Measurements from ENCODE around the gene LLCFC1.
"Not testable (repeated sequence)": the region's sequence is repeated elsewhere in the genome, so short reads cannot be mapped to it uniquely, and the experiment has no call there.

Gene LLCFC1

DNA sequence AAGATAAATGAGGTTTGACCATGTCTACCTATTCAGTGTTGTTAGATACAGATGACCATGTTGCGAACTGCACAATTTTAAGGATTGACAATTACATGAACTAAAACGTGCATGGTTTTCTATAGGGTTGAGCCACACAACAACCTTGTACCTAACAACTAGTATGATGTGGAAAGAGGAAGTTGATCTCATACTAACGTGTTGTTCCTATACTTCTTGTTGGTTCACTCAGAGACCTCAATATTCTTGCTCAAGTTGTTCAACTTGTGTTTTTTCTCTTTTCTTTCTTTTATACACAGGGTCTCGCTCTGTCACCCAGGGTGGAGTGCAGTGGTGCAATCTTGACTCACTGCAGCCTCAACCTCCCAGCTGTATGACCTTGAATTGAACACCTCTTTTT, 28.9 kb downstream of the LLCFC1 start:
- DNase-seq (ENCODE audit: extremely low read depth, insufficient read length) = no peak
- TF ChIP-seq, protein P1, sequence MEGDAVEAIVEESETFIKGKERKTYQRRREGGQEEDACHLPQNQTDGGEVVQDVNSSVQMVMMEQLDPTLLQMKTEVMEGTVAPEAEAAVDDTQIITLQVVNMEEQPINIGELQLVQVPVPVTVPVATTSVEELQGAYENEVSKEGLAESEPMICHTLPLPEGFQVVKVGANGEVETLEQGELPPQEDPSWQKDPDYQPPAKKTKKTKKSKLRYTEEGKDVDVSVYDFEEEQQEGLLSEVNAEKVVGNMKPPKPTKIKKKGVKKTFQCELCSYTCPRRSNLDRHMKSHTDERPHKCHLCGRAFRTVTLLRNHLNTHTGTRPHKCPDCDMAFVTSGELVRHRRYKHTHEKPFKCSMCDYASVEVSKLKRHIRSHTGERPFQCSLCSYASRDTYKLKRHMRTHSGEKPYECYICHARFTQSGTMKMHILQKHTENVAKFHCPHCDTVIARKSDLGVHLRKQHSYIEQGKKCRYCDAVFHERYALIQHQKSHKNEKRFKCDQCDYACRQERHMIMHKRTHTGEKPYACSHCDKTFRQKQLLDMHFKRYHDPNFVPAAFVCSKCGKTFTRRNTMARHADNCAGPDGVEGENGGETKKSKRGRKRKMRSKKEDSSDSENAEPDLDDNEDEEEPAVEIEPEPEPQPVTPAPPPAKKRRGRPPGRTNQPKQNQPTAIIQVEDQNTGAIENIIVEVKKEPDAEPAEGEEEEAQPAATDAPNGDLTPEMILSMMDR (IDR thresholded peaks at IDR 0.05; ENCODE audit: insufficient read depth, low read length, poor library complexity, severe bottlenecking) = no peak
- no peaks in the 10 kb centered on the region for H3K27me3 ChIP-seq (replicated peaks; ENCODE audit: control insufficient read depth, insufficient read depth, low read length)
- no peak overlapping the region for H3K4me3 ChIP-seq (replicated peaks; ENCODE audit: low read depth, low read length)
- no peaks in the 10 kb centered on the region for H3K36me3 ChIP-seq (ENCODE audit: control insufficient read depth, insufficient read depth, low read length)

- H3K27me3 ChIP-seq (replicated peaks; ENCODE audit: control insufficient read depth, insufficient read depth, low read length) = no peaks in the 10 kb centered on the region
- no peak overlapping the region for H3K4me3 ChIP-seq (replicated peaks; ENCODE audit: low read depth, low read length)
- no peak for DNase-seq (ENCODE audit: extremely low read depth, insufficient read length)
- no peaks in the 10 kb centered on the region for H3K36me3 ChIP-seq (ENCODE audit: control insufficient read depth, insufficient read depth, low read length)
- TF ChIP-seq, protein P1 (IDR thresholded peaks at IDR 0.05; ENCODE audit: insufficient read depth, low read length, poor library complexity, severe bottlenecking) = no peak
These were observed 29.9 kb downstream of the LLCFC1 start for GRCh38 chr7:142969183-142969582.

GRCh38 chr7:142974626-142975025, 35.3 kb downstream of the LLCFC1 start:
- DNase-seq (ENCODE audit: extremely low read depth, insufficient read length) = no peak
- no peaks in the 10 kb centered on the region for H3K36me3 ChIP-seq (ENCODE audit: control insufficient read depth, insufficient read depth, low read length)
- no peak overlapping the region for H3K4me3 ChIP-seq (replicated peaks; ENCODE audit: low read depth, low read length)
- TF ChIP-seq, protein P1 (IDR thresholded peaks at IDR 0.05; ENCODE audit: insufficient read depth, low read length, poor library complexity, severe bottlenecking) = no peak
- H3K27me3 ChIP-seq (replicated peaks; ENCODE audit: control insufficient read depth, insufficient read depth, low read length) = no peaks in the 10 kb centered on the region

- DNase-seq (ENCODE audit: extremely low read depth, insufficient read length); H3K4me3 ChIP-seq (replicated peaks; ENCODE audit: low read depth, low read length); H3K36me3 ChIP-seq (ENCODE audit: control insufficient read depth, insufficient read depth, low read length); H3K27me3 ChIP-seq (replicated peaks; ENCODE audit: control insufficient read depth, insufficient read depth, low read length): not testable (repeated sequence)
These were observed 39.1 kb downstream of the LLCFC1 start for GRCh38 chr7:142978402-142978801.

- no peak for DNase-seq (ENCODE audit: extremely low read depth, insufficient read length)
- H3K27me3 ChIP-seq (replicated peaks; ENCODE audit: control insufficient read depth, insufficient read depth, low read length) = no peaks in the 10 kb centered on the region
- H3K4me3 ChIP-seq (replicated peaks; ENCODE audit: low read depth, low read length) = no peak overlapping the region
- no peaks in the 10 kb centered on the region for H3K36me3 ChIP-seq (ENCODE audit: control insufficient read depth, insufficient read depth, low read length)
- TF ChIP-seq, protein P1 (IDR thresholded peaks at IDR 0.05; ENCODE audit: insufficient read depth, low read length, poor library complexity, severe bottlenecking) = no peak
These were observed 44.5 kb downstream of the LLCFC1 start for GRCh38 chr7:142983825-142984224.

- TF ChIP-seq, protein P1 (IDR thresholded peaks at IDR 0.05; ENCODE audit: insufficient read depth, low read length, poor library complexity, severe bottlenecking) = no peak
- H3K27me3 ChIP-seq (replicated peaks; ENCODE audit: control insufficient read depth, insufficient read depth, low read length) = no peaks in the 10 kb centered on the region
- H3K36me3 ChIP-seq (ENCODE audit: control insufficient read depth, insufficient read depth, low read length) = no peaks in the 10 kb centered on the region
- H3K4me3 ChIP-seq (replicated peaks; ENCODE audit: low read depth, low read length) = no peak overlapping the region
- no peak for DNase-seq (ENCODE audit: extremely low read depth, insufficient read length)
These were observed 45.0 kb downstream of the LLCFC1 start for GRCh38 chr7:142984297-142984696.
